NCI-H146 treated with DMSO at 0.1 percent for 48 hours (cell line): ENCODE results near the gene SYNJ1.
"Not testable (repeated sequence)": the region's sequence is repeated elsewhere in the genome, so short reads cannot be mapped to it uniquely, and the experiment has no call there.

ENCODE experiments used
- DNase-seq: peaks from one replicate; lab custom pipeline; 2025; ENCODE audit not compliant: unreplicated experiment; lab: John Stamatoyannopoulos, UW

Gene SYNJ1

GRCh38 chr21:32727687-32728455 is at the start of gene SYNJ1:
TSS of gene SYNJ1 (minus strand) at chr21:32728013. CDS start at chr21:32726895, 1,118 bp downstream.
- peak; percentile 68 for DNase-seq

- DNase-seq: no peak
These were observed 49.5 kb upstream of the SYNJ1 start for GRCh38 chr21:32777269-32777668.

GRCh38 chr21:32776743-32777142 is 48.9 kb upstream of the SYNJ1 start:
- DNase-seq: no peak

GRCh38 chr21:32773048-32773344 is 45.2 kb upstream of the SYNJ1 start:
- not testable (repeated sequence) for DNase-seq

- no peak for DNase-seq
These were observed 44.7 kb upstream of the SYNJ1 start for GRCh38 chr21:32772281-32773047.

- DNase-seq: no peak
These were observed 43.2 kb upstream of the SYNJ1 start for GRCh38 chr21:32770871-32771523.

GRCh38 chr21:32768530-32768929 is 40.7 kb upstream of the SYNJ1 start:
- no peak for DNase-seq

GRCh38 chr21:32765058-32765457 is 37.2 kb upstream of the SYNJ1 start:
- DNase-seq: no peak

GRCh38 chr21:32764186-32764585 is 36.4 kb upstream of the SYNJ1 start:
- no peak for DNase-seq

GRCh38 chr21:32757804-32758203 is 30.0 kb upstream of the SYNJ1 start:
- DNase-seq: peak; percentile 20

GRCh38 chr21:32756096-32756495 is 28.3 kb upstream of the SYNJ1 start:
- DNase-seq: no peak

- peak; percentile 12 for DNase-seq
These were observed 26.2 kb upstream of the SYNJ1 start for GRCh38 chr21:32753818-32754585.

GRCh38 chr21:32750405-32750804 is 22.6 kb upstream of the SYNJ1 start:
- no peak for DNase-seq

GRCh38 chr21:32749662-32750061 is 21.8 kb upstream of the SYNJ1 start:
- no peak for DNase-seq

GRCh38 chr21:32748529-32748928 is 20.7 kb upstream of the SYNJ1 start:
- no peak for DNase-seq

GRCh38 chr21:32747396-32747795 is 19.6 kb upstream of the SYNJ1 start:
- no peak for DNase-seq

GRCh38 chr21:32746711-32747110 is 18.9 kb upstream of the SYNJ1 start:
- DNase-seq: not testable (repeated sequence)

- no peak for DNase-seq
These were observed 14.6 kb upstream of the SYNJ1 start for GRCh38 chr21:32742396-32742795.

- no peak for DNase-seq
These were observed 13.5 kb upstream of the SYNJ1 start for GRCh38 chr21:32741336-32741735.

- DNase-seq: no peak
These were observed 12.1 kb upstream of the SYNJ1 start for GRCh38 chr21:32739946-32740345.

GRCh38 chr21:32736083-32736482 is 8.3 kb upstream of the SYNJ1 start:
- DNase-seq: not testable (repeated sequence)
